ENCODE measurements around the gene GYG2. TPM values are rescaled to one million over a fixed set of nuclear protein-coding genes. Genes with fewer than 3 reads are reported as not detected.
A peak's percentile ranks its signal among the peaks of the same experiment; 100 is the strongest.

The GYG2 gene
- total RNA-seq, 2 donors from 2014 or later = 11.3 to 23.4 TPM

DNA sequence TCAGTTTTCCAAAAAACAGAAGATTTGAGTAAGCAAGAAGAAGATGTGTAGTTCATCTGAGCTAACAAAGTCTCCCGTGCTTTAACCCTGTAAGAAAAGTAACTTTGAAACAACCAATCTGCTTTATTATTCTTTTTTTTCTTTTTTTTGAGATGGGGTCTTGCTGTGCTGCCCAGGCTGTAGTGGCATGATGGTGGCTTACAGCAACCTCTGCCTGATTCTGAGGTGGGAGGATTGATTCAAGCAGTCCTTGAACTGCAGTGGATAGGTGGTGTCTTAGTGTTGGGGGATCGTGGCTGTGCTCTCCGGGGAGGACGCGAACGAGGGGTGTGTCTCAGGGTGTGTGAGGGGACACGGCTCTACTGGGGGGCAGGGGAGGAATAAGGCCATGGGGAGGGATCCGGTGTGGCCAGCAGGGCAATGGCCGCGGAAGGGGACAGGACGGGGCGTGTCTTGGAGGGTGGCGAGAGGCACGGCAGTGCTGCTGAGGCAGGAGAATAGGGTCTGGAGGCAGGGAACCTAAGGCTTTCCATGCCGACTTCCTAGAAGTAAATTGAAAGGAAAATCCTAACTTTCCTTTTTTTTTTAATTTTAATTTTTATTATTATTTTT, 98.0 kb downstream of the GYG2 start:
- intact Hi-C loops (cut with DNase I, micrococcal nuclease) = no loop called here
- ATAC-seq = no peak
- DNase-seq = no peak

DNA sequence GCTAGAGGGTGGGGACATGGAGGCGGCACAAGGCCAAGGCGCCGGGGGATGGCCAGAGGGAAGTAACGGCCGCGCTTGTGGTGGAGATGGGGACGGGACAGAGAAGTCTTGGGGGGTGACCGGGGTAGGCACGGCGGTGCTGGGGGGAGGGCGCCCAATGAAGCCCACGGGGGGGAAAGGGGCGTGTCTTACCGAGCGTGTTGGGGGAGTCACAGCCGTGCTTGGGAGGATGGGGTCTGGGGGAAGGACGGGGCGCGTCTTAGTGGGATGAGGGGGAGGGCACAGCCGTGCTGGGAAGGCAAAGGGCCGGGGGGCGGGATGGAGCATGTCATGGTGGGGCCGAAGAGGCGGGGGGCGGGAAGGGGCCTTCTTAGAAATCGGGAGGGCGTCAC, 99.5 kb downstream of the GYG2 start:
- intact Hi-C loops (cut with DNase I, micrococcal nuclease) = no loop called here
- peak; percentile 58 to 65 for DNase-seq
- ATAC-seq = peak; percentile 36

DNA sequence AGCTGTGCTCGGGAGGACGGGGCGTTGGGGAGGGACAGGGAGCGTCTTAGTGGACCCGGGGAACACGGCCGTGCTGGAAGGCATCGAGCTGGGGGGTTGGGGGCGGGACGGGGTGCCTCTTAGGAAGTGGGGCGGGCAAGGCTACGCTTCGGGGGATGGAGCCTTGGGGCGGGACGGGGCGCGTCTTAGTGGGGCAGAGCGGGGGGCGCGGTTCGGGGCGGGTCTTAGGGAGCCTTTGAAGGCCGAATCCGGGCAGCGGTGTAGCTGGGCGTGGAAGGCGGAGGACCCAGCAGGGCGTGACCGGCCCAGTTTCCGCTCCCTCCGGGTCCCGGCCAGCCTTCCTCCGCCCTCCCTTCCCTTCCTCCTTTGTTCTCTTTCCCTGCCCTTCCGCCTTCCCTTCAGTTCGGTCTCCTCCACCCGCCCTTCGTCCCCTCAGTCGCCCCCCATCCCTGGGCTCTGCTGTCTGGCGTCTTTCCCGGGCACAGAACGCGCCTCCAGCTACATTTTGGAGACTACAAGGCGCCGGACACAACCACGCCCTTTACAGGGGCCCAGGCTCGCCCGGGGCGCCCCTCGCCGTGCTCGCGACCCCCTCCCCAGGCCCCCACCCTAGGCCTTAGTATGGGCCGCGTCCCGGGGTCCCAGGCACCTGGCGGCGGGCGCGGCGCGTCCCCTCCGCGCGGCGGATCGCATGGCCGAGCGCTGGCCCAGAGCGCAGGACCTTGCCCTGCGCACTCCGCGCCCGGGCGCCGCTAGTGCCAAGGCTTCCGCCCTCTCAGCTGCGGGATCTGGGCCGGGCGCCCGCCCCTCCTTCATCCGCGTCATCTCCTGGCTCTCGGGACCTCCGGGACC, 100.1 kb downstream of the GYG2 start, which contains the start of gene ARSD:
ARSD (minus strand) TSS at position 757 of the 852 bp plus-strand sequence; CDS start at position 693, 64 bp downstream.
- peak; percentile 97 to 98 for DNase-seq
- peak; percentile 85 for ATAC-seq
- intact Hi-C loops (cut with DNase I, micrococcal nuclease) = no loop called here

DNA sequence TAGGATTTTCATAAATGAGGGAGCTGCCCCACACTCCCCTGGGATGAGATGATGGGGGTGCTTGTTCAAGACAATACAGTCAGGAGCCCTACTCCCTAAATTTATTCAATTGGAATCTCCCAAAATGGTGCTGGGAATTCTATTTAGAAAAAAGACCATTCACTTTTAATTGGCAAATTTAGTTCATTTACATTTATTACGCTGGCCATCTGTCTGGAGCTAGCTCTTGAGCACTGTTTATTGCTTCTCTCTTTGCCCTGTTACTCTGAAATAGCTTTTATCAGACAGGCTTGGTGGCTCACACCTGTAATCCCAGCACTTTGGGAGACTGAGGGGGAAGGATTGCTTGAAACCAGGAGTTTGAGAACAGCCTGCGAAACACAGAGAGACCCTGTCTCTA, 102.4 kb downstream of the GYG2 start:
- DNase-seq = no peak
- intact Hi-C loops (cut with DNase I, micrococcal nuclease) = no loop called here
- no peak for ATAC-seq

DNA sequence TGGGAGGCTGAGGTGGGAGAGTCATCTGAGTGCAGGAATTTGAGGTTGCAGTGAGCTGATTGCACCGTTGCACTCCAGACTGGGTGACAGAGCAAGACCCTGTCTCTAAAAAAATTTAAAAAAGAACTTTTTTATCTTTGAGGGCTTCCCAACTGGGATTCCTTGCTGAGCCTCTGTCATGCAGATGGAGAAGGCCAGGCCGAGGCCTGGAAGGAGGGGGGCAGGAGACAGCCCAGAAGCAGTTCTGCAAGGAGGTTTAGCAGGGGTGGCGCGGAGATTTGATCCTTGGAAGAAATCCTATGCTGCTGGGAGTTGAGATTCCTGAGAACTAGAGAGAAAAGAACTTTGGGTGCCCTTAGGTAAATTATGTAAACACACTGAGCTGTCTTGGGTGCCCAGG, 102.9 kb downstream of the GYG2 start:
- DNase-seq = no peak
- intact Hi-C loops (cut with DNase I, micrococcal nuclease) = no loop called here
- no peak for ATAC-seq

Other genes starting within 250 kb of the GYG2 start
- 100 to 1,000 TPM; 164 to 191 TPM for gene CD99, start 137.6 kb upstream of the GYG2 start, total RNA-seq
- gene XG, start 76.9 kb upstream of the GYG2 start, total RNA-seq = under 1 TPM in 1 of 2 donors, not detected in 1; 0.11 TPM
- 100 to 1,000 TPM in 1 of 2 donors, 10 to 100 TPM in 1; 93.1 to 104 TPM for gene ARSD, start 100.4 kb downstream of the GYG2 start, total RNA-seq
- gene ARSH, start 177.6 kb downstream of the GYG2 start, total RNA-seq = not detected
- gene ARSF, start 212.5 kb downstream of the GYG2 start, total RNA-seq = not detected

Data from left colon (tissue), 2 donors.